ENCODE measurements around the gene NFATC4.

The NFATC4 gene

DNA sequence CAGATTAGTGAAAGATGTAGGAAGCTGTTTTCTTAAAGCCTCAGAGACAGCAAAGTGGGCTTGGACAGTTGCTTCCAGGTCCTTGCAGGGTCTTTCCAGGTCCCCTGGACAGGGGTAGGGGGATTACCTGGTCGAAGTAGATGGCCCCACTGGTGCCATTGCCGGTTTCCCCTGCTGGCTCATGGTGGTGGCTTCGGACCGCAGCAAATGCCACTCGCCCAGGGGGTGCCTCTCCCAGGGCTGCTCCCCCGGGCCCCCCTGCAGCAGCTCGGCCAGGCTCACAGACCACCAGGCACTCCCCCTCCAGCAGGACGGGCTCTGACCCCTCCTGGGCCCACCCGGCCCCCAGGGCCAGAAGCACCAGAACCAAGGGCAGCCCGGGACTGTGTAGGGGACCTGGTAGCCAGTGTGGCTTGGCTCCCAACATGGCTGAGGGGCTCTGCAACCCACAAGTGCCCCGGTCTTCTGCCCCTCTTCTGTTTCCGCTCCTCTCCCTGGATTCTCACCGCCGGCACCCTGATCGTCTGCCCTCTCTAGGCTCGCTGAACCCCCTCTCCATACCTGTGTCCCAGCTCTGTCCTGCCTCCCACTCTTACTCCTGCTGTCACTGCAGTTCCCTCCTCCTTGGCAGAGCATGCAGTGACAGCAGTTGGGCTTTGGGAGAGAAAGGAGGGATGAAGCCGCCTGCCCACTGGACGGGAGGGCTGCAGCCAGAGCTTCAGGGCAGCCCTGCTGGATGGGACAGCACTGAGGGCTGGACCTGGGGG lies 60.8 kb downstream of the NFATC4 start:
- TF ChIP-seq, protein P1, sequence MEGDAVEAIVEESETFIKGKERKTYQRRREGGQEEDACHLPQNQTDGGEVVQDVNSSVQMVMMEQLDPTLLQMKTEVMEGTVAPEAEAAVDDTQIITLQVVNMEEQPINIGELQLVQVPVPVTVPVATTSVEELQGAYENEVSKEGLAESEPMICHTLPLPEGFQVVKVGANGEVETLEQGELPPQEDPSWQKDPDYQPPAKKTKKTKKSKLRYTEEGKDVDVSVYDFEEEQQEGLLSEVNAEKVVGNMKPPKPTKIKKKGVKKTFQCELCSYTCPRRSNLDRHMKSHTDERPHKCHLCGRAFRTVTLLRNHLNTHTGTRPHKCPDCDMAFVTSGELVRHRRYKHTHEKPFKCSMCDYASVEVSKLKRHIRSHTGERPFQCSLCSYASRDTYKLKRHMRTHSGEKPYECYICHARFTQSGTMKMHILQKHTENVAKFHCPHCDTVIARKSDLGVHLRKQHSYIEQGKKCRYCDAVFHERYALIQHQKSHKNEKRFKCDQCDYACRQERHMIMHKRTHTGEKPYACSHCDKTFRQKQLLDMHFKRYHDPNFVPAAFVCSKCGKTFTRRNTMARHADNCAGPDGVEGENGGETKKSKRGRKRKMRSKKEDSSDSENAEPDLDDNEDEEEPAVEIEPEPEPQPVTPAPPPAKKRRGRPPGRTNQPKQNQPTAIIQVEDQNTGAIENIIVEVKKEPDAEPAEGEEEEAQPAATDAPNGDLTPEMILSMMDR (IDR thresholded peaks at IDR 0.05; ENCODE audit: control insufficient read depth, insufficient read depth, low read depth, low read length, missing control alignments), result no peak
- no peak for DNase-seq (ENCODE audit: low read depth)
- H3K4me3 ChIP-seq (ENCODE audit: control insufficient read depth, low read depth, low read length), result peak overlapping the region; percentile 65; the same call in 1 of the 2 replicates

All from AG09309 (cell line).